Left cardiac atrium (tissue), 4 donors: Measurements from ENCODE around the gene OSER1. TPM values are rescaled to one million over a fixed set of nuclear protein-coding genes. Genes with fewer than 3 reads are reported as not detected.
"Not testable (repeated sequence)": the region's sequence is repeated elsewhere in the genome, so short reads cannot be mapped to it uniquely, and the experiment has no call there.

Experiments used
- ATAC-seq, 2 donors: fragments of 200-7000 bp; cut with Tn5 transposase; one replicate each; pipeline ENCODE4 v1.9.1; 2020; ENCODE audit warnings: mild to moderate bottlenecking in 2 of 2, moderate library complexity in 2 of 2
- DNase-seq: peaks from one replicate; pipeline ENCODE4 v3.0.0-alpha.2; 2020
- intact Hi-C, 2 donors: fragments of 100-400 bp; cut with DNase I; formaldehyde crosslinking; loops; one replicate each; pipeline versions ENCODE4 v1.14.1 to v1.15.1; 2022 to 2023
- total RNA-seq, 2 donors: library from RNA; stranded (reverse); fragmentation: NEBNext Ultra II Directional; extraction: Animal tissue kit (Norgen Biotek cat#: 25700); gene quantifications; one replicate each; pipeline ENCODE4 v1.2.1, GENCODE V29; 2021
- donor health status: DM: no; HTN: yes; CAD: no.
- donor health status: DM: no; HTN: yes; CAD: no; lungs with severe emphysema.
- donor health status: DM: yes; HTN: yes; CAD: no.
- donor health status: Dilated cardiomyopathy.

OSER1 gene
- total RNA-seq, 2 donors from 2014 or later: 19.9 to 28.5 TPM

DNA sequence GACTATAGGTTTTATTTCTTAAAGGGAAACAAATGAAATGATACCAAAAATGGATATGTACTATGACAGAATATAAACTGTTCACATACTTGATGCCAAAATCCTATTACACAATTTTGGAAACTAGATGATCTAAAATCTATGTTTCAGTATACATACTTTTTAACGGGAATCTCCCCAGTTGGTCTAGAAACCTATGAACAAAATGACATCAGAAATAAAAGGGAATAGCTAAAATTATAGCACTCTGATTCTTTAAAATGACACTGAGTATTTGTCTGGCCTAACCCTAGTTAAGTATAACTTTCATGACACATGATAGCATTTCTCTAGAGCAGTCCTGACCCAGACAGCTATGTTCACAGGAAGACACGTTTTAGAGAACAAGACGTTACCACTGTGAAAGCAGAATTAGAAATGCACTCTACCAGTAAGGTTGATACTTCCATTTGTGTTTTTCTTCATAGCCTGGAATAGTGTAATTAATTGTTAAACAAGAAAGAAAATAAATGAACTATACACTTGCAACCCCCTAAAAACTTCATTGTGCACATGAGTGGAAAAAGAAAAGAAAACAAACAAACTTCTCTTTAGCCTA, 3.3 kb downstream of the OSER1 start:
- DNase-seq (no peak), ATAC-seq (no peak)
- intact Hi-C loops: no loop called here

DNA sequence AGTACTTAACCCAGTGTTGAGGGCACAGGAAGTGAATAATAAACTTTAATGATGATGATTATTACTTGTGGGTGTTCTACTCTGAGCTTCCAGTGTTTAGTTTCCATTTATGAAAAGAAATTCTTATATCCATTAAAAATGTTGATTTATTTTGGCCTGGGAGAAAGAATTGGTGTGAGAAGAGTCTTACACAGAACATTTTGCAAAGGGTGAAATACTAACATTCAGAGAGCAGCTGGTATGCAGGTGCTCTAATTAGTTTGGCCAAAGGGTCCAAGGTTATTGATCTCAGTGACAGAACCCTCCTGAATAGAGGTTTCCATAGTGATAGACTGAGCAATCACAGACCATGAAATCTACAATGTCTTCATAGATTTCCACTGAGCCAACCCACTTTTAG, 4.4 kb downstream of the OSER1 start:
- intact Hi-C loops: no loop called here
- no peak for ATAC-seq
- no peak for DNase-seq

DNA sequence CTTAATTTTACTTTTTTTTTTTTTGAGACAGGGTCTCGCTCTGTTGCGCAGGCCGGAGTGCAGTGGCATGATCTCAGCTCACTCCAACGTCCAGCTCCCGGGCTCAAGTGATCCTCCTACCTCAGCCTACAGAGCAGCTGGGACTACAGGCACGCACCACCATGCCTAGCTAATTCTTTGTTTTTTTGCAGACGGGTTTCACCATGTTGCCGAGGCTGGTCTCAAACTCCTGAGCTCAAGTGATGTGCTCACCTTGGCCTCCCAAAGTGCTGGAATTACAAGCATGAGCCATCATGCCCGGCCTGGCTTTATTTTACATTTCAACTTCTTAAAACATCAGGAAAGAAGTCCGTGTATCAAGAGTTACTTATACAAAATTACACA, 5.7 kb downstream of the OSER1 start:
- ATAC-seq (no peak), DNase-seq (no peak)
- intact Hi-C loops: no loop called here

DNA sequence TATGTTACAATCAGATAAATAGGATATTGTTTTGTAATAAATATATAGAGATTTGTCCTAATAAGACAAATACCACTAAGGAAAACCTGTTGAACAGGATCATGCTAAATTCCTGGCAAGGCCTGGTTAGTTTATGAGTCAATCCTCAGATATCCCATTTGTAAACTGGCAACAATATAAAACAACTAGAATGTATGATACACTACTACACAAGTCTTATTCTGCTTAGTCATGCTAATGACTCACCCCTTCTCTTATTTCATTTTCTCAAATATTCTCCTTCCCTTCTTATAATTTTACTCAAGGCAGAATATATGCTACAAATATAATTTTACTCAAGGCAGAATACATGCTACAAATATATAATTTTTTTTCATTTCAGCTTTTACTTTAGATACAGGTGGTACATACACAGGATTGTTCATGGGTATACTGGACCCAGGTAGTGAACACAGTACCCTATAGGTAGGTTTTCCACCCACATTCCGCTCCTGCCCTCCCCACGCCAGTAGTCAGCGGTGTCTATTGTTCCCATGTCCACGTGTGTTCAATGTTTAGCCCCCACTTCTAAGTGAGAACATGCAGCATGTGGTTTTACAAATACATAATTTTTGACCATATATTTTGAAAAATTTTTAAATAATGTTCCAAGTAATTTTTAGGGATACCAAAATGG, 6.3 kb downstream of the OSER1 start:
- ATAC-seq: peak; percentile 59 to 94
- intact Hi-C loops: no loop called here
- no peak for DNase-seq

DNA sequence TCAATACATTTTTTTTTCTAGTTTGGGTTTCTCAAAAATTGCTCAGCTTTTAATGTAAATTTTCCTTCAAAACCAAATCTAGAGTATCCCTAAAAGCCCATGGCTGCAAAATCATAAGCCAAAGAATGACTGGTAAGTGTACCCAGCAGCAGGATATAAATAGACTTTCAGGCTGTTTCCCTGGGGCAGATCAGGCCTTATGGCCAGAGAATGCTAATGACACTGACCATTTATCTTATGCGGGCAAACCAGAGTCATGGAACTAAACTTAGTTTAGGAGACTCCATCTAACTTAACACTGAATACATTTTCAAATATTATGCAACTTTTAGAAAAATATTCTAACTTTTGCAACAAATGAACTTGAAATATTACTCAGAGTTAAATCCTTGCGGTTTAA, 7.4 kb downstream of the OSER1 start:
- ATAC-seq (peak; percentile 71 to 84), DNase-seq (no peak)
- intact Hi-C loops: no loop called here

DNA sequence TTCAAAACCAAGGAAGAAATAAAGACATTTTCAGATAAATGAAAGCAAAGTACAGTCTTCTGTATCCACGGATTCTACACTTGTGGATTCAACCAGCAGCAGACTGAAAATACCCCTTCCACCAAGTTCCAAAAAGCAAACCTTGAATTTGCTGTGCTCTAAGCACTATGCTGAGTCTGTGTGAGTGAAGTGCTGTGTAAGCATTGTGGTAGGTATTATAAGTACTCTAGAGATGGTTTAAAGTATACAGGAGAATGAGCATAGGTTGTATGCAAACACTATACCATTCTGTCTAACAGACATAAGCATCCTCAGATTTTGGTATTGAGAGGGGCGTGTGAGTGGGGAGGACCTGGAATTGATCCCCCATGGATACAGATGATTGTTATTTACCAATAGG, 9.6 kb downstream of the OSER1 start:
- intact Hi-C loops: no loop called here
- no peak for DNase-seq
- no peak for ATAC-seq

DNA sequence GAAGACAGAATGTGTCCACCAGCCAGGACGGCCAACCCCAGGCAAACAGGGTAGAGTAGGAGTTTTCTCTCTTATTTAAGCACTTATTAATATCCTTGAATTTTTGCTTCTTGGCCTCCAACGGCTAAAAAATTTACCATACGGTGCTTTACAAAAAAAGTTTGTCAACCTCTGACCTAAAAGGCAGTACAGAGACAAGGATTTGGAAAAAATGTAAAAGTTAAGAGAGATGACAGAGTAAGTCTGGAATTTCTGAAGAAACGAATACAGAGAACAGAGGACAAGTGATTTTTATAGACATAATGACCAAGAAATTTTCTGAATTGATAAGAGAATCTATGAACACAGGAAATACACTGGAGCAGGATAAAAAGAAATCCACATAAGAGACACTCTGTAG, 10.2 kb downstream of the OSER1 start:
- DNase-seq: no peak
- intact Hi-C loops: no loop called here
- no peak for ATAC-seq

DNA sequence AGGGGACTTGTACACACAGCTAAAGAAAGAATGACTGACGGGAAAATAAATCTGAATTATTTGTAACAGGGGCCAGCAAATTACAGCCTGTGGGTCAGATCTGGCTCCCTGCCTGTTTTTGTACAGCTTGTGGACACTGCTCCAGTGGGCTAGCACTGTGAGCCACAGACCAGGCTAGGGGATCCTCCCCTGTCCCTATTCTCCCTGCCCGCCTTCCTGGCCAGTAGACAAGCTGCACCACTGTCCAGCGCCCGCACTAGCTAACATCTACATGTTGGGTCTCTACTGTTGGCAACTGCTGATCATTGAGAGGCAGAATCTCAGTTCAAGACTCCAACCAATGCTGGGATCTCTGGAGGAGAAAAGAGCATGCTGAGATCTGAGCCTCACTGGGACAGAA, 10.7 kb downstream of the OSER1 start:
- no peak for ATAC-seq
- intact Hi-C loops: loop anchor here in 1 of 2 donors (10.0 kb wide), 1 partner anchor 435 kb away; no protein-coding TSS in a partner anchor
- no peak for DNase-seq

DNA sequence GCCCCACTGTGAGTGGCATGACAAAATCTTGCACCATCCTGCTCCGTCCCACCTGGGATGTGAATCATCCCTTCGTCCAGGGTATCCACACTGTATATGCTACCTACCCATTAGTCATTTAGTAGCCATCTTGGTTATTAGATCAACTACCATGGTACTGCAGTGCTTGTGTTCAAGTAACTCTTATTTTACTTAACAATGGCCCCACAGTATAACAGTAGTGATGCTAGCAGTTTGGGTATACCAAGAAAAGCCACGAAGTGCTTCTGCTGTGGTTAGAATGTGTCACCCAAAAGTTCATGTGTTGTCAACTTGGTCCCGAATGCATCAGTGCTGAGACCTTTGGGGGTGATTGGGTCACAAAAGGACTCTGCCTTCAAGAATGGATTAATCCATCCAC, 11.7 kb downstream of the OSER1 start:
- DNase-seq: no peak
- no peak for ATAC-seq
- intact Hi-C loops: loop anchor here in 1 of 2 donors (10.0 kb wide), 1 partner anchor 434 kb away; no protein-coding TSS in a partner anchor

DNA sequence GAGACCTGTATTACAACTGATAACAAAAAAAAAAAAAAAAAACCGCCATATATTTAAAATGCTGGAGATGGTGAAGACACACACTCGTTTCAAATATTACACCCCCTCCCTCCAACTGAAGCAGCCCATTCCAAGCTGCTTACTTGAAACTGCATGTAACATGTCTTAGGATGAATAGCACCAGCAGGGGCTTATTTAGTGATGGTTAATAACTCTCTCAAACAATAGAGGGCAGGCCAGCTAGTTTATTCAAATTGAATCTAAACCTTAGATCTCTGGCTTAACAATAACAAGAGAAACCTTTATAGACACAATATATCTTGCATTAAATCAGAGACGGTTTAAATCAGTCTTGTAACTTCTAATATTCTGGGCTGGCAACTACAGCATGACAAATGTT, 14.3 kb downstream of the OSER1 start:
- DNase-seq (no peak), ATAC-seq (no peak)
- intact Hi-C loops: loop anchor here in 1 of 2 donors (10.0 kb wide), 1 partner anchor 431 kb away; no protein-coding TSS in a partner anchor

DNA sequence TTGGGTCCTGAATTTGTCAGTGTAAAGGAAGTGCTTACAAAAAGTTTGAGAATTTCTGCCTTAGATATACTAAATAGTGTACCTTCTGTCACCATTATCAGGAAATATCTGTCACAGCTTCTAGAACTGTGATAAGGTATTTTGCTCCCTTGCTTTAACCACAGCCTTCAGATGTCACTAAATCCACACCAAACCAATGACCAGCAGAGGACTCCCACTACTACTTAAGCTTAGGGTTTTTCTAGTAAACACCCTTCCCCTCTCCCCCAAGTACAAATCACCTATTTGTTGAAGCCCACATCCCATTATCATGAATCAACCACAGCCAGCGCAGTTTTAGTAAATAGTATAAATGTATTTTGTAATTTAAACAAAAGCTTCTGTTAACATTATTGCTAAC, 15.0 kb downstream of the OSER1 start:
- DNase-seq (no peak), ATAC-seq (no peak)
- intact Hi-C loops: loop anchor here in 1 of 2 donors (10.0 kb wide), 1 partner anchor 431 kb away; no protein-coding TSS in a partner anchor

DNA sequence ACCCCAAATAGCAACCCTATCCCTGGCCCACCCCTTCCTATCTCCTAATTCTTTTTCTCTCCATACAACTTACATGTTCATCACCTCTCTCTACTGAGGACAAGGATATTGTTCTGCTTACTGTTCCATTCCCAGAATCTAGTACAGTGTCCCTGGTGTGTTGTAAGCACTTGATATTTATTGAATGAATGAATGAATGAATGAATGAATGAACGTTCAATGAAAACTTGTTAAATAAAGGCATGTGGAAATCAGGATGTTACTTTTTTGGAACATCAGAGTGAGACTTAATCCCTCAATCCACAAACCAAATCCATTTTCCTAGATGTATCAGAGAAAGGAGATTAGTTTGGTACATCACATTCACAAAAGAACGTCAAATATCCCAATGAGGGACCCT, 16.8 kb downstream of the OSER1 start:
- intact Hi-C loops: loop anchor here in 1 of 2 donors (10.0 kb wide), 1 partner anchor 429 kb away; no protein-coding TSS in a partner anchor
- ATAC-seq: no peak

DNA sequence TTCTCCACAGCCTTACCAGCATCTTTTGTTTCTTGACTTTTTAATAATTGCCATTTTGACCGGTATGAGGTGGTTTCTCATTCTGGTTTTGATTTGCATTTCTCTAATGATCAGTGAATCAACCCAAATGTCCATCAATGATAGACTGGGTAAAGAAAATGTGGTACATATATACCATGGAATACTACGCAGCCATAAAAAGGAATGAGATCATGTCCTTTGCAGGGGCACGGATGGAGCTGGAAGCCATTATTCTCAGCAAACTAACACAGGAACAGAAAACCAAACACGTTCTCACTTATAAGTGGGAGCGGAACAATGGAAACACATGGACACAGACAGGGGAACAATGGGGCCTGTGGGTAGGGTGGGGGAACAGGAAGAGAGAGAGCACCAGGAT, 18.9 kb downstream of the OSER1 start:
- not testable (repeated sequence) for DNase-seq, ATAC-seq
- intact Hi-C loops: loop anchor here in 1 of 2 donors (10.0 kb wide), 1 partner anchor 427 kb away; no protein-coding TSS in a partner anchor

More for the DNA sequence above, 16.8 kb downstream of the OSER1 start:
- DNase-seq: no peak

DNA sequence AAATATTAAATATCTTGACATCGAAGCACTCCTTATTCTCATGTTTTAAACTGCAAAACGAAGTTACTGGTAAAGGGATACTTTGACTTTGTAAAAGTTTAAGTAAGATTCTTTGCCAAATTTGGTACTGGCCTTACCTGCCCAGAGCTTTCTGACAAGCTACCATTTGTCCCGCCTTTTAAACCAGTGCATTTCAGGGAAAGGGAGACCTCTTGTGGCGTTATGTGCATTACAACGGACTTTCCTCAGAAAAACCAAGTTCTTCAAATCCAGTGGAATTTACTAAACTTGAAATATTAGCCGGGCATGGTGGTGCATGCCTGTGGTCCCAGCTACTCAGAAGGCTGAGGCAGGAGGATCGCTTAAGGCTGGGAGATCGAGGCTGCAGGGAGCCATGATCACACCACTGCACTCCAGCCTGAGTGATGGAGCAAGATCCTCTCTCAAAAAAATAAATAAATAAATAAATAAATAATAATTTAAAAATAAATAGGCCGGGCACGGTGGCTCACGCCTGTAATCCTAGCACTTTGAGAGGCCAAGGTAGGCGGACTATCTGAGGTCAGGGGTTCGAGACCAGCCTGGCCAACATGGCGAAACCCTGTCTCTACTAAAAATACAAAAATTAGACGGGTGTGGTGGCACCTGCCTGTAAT, 20.2 kb downstream of the OSER1 start:
- intact Hi-C loops: loop anchor here in 1 of 2 donors (10.0 kb wide), 1 partner anchor 426 kb away; no protein-coding TSS in a partner anchor
- DNase-seq, ATAC-seq: not testable (repeated sequence)

DNA sequence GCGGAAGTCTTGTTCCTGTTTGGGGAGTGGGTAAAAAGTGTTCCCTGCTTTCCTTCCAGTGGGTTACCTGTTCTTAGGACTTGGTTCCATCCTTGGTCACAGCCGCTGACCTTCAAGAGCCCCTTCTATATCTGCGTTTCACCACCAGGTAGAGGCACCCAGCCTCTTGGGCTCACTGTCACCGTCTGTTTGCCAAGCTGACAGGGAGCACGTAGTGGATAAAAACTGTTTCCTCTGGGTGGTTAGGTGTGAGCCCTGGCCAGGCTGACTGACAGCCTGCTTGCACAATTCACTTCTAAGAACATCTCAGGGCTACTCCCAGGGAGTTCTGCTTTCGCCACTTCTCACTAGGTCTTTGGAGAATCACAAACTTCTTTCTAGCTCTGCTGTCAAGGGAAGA, 21.8 kb downstream of the OSER1 start:
- no peak for DNase-seq
- intact Hi-C loops: loop anchor here (2.0 to 5.0 kb wide), 3 partner anchors 36 to 72 kb away; no protein-coding TSS in a partner anchor
- peak in 1 of 2 donors; percentile 72 for ATAC-seq

DNA sequence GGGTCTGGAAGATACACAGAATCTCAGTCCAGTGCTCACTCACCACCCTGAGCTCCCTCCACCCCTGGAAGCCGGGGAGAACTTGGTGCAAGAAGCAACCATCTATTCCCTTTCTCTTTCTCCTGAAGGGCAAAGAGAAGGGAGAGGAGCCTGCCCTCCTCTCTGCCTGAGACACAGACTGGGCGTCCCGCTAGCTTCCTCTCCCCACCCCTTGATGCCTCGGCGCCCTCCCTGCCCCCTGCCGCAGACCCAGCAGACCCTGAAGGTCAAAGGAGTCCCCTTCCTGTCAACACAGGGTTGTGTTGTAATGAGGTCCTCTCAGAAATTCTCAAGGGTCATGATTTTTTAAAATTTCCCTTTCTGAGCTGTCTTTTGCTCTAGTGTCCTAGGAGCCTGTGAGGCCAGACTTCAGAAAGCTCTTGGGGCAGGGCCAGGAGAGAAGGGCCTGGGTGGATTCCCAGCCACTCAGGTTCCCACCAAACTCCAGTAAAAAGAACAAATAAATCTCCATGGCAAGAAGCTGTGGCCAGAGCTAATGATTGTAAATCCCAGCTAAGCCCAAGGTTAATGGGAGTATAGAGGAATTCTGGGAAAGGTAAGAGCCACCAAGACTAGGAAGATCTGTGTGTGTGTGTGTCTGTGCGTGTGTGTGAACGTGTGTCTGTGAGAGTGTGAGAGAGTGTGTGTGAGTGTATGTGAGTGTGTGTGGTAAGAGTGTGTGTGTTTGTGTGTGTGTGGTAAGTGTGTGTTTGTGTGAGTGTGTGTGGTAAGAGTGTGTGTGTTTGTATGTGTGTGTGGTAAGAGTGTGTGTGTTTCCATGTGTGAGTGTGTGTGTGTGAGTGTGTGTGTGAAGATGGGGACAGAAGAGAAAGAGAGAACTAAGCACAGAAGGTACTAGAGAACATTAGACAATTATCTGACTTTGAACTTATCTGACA, 22.5 kb downstream of the OSER1 start:
- intact Hi-C loops: loop anchor here (2.0 to 5.0 kb wide), 3 partner anchors 36 to 71 kb away; no protein-coding TSS in a partner anchor
- DNase-seq: no peak
- peak; percentile 19 to 38 for ATAC-seq

DNA sequence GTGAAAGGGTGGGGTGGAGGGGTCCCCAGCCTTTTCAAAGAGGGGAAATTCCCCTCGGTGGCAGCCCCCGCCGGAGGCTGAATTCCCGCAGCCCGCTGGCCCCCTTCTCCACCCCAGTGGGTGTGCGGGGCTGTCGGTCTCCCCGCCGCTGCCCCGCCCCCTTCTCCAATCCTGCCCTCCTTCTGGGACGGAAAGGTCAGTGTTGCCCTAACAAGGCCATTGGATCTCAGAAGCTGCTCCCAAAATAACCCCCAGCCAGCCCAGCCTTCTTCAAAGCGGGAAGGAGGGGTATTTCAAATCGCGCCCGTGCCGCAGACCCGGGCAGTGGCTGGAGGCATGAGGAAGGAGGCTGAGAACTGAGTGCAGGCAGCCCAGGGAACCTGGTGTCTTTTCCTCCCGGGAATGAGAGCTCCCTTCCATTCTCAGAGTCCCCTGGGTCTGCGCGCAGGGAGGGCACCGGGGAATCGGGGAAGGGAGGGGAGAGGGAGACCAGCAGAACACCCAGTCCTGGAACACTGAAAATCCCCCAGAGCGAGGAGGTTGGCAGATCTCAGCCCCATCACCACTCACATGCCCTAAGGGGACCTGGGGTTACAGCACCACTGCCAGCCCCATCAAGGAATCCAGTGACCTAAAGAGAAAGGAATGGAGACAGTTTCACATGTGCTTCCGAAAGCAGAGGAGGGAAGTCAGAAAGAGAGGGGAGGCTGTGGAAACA, 23.4 kb downstream of the OSER1 start, which contains the start of gene JPH2:
JPH2 (minus strand) TSS at position 135 of the 718 bp plus-strand sequence. CDS start 483 bp downstream, outside the sequence.
- DNase-seq: peak; percentile 66
- ATAC-seq: peak; percentile 80 to 83
- intact Hi-C loops: loop anchor here (5.0 kb wide), 2 partner anchors 35 to 70 kb away; no protein-coding TSS in a partner anchor

DNA sequence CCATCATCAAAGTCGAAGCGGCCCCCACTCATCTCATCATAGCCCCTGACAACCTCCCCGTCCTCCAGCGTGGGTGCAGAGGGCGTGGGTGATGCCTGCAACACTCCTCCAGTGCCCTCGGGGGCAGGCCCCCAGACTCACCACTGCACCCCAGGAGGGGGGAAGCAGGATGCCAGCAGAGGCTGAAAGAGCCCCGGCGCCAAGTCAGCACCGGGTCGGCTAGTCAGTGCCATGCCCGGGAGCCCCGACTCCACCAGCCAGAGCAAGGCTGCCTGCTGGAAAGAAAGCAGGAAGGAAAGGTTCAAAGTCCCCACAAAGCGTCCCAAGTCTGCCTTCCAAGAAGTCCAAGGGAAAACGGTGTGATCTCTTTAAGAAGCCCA, 23.9 kb downstream of the OSER1 start:
- no peak for DNase-seq
- intact Hi-C loops: loop anchor here (5.0 kb wide), 2 partner anchors 34 to 69 kb away; no protein-coding TSS in a partner anchor
- peak; percentile 1 to 3 for ATAC-seq
